ENCODE results near the gene STARD5.

DNA sequence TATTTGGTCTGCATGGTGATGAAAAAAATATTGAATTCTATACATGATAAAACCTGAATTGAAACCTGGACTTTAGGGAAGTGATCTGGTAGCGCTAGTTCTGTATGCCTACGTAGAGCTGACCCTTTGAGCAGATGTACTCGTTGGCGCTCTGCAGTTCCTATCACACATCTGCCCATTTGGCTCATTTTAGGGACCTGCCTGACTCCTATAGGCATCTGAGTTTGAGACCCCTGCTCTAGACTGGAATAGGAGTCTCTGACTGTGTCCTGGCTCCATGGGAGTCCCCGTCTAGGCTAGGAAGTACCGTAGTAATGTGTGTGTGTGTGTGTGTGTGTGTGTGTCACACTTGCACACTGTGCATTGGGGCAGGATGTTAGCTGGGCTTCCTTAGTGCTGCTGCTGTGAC is 21.2 kb downstream of the STARD5 start:
- no peak for TF ChIP-seq POLR2A (IDR thresholded peaks at IDR 0.05)
- TF ChIP-seq, protein P1, sequence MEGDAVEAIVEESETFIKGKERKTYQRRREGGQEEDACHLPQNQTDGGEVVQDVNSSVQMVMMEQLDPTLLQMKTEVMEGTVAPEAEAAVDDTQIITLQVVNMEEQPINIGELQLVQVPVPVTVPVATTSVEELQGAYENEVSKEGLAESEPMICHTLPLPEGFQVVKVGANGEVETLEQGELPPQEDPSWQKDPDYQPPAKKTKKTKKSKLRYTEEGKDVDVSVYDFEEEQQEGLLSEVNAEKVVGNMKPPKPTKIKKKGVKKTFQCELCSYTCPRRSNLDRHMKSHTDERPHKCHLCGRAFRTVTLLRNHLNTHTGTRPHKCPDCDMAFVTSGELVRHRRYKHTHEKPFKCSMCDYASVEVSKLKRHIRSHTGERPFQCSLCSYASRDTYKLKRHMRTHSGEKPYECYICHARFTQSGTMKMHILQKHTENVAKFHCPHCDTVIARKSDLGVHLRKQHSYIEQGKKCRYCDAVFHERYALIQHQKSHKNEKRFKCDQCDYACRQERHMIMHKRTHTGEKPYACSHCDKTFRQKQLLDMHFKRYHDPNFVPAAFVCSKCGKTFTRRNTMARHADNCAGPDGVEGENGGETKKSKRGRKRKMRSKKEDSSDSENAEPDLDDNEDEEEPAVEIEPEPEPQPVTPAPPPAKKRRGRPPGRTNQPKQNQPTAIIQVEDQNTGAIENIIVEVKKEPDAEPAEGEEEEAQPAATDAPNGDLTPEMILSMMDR (IDR thresholded peaks at IDR 0.05), result no peak

Measured in heart left ventricle (tissue), 13 donors.